Kidney capillary endothelial cell (primary cell): ENCODE results near the gene HACD4.
"Not testable (repeated sequence)": the region's sequence is repeated elsewhere in the genome, so short reads cannot be mapped to it uniquely, and the experiment has no call there.

ENCODE experiments used
- DNase-seq: peaks from one replicate; pipeline ENCODE4 v3.0.0-alpha.2; 2018; ENCODE audit warnings: low spot score

Gene HACD4

GRCh38 chr9:21016701-21017491, 14.5 kb downstream of the HACD4 start:
- DNase-seq, result no peak

- no peak for DNase-seq
Observed at GRCh38 chr9:21015995-21016394, 15.4 kb downstream of the HACD4 start.

GRCh38 chr9:21015129-21015815, 16.2 kb downstream of the HACD4 start:
- no peak for DNase-seq

- no peak for DNase-seq
Observed at GRCh38 chr9:21002040-21002439, 29.4 kb downstream of the HACD4 start.

- DNase-seq, result no peak
Observed at GRCh38 chr9:21001581-21001980, 29.9 kb downstream of the HACD4 start.

- no peak for DNase-seq
Observed at GRCh38 chr9:20997503-20998076, 33.9 kb downstream of the HACD4 start.

- no peak for DNase-seq
Observed at GRCh38 chr9:20996809-20997208, 34.6 kb downstream of the HACD4 start.

GRCh38 chr9:20995616-20996015, 35.8 kb downstream of the HACD4 start:
- no peak for DNase-seq

- no peak for DNase-seq
Observed at GRCh38 chr9:20994486-20994885, 37.0 kb downstream of the HACD4 start.

GRCh38 chr9:20990867-20991266, 40.6 kb downstream of the HACD4 start:
- DNase-seq, result no peak

- DNase-seq, result no peak
Observed at GRCh38 chr9:20989923-20990341, 41.5 kb downstream of the HACD4 start.

GRCh38 chr9:20988671-20989315, 42.6 kb downstream of the HACD4 start:
- no peak for DNase-seq

GRCh38 chr9:20988061-20988460, 43.4 kb downstream of the HACD4 start:
- no peak for DNase-seq

GRCh38 chr9:20987521-20987920, 43.9 kb downstream of the HACD4 start:
- no peak for DNase-seq

- no peak for DNase-seq
Observed at GRCh38 chr9:20985851-20986600, 45.4 kb downstream of the HACD4 start.

- no peak for DNase-seq
Observed at GRCh38 chr9:20984506-20984905, 46.9 kb downstream of the HACD4 start.

- DNase-seq, result no peak
Observed at GRCh38 chr9:20981486-20981885, 50.0 kb downstream of the HACD4 start.

- DNase-seq, result no peak
Observed at GRCh38 chr9:20980832-20981455, 50.5 kb downstream of the HACD4 start.

GRCh38 chr9:20978249-20978648, 53.2 kb downstream of the HACD4 start:
- no peak for DNase-seq

- DNase-seq, result not testable (repeated sequence)
Observed at GRCh38 chr9:20974191-20974938, 57.1 kb downstream of the HACD4 start.
